GM10266 (cell line): Measurements from ENCODE around the gene IL24.

Experiments
- DNase-seq: peaks from one replicate; pipeline ENCODE4 v3.0.0; 2012; ENCODE audit errors: extremely low spot score
- TF ChIP-seq, protein P1 (sequence below): IDR thresholded peaks from 2 replicates; pipeline ENCODE4 v1.5.1; 2012; ENCODE audit warnings: mild to moderate bottlenecking, low read depth; ENCODE audit not compliant: control insufficient read depth, insufficient read depth; ENCODE audit errors: missing control alignments

The IL24 gene

DNA sequence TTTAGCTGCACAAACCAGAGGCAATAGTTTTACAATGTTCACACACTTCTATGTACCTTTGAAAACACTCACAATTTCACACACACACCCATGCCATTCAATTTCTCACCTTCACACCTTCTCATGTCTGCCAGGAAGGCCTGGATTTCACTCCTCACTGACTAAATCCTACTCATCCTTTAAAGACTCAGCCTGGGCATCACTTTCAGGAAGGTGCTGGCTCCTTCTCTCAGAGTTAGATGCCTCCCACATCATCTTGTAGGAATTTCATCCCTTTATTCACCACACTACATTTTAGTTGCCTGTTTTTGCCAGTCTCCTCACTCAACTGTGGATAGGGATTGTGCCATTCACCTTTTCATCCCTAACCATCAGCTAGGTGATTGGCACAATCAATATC, 29.5 kb upstream of the IL24 start:
- TF ChIP-seq, protein P1, sequence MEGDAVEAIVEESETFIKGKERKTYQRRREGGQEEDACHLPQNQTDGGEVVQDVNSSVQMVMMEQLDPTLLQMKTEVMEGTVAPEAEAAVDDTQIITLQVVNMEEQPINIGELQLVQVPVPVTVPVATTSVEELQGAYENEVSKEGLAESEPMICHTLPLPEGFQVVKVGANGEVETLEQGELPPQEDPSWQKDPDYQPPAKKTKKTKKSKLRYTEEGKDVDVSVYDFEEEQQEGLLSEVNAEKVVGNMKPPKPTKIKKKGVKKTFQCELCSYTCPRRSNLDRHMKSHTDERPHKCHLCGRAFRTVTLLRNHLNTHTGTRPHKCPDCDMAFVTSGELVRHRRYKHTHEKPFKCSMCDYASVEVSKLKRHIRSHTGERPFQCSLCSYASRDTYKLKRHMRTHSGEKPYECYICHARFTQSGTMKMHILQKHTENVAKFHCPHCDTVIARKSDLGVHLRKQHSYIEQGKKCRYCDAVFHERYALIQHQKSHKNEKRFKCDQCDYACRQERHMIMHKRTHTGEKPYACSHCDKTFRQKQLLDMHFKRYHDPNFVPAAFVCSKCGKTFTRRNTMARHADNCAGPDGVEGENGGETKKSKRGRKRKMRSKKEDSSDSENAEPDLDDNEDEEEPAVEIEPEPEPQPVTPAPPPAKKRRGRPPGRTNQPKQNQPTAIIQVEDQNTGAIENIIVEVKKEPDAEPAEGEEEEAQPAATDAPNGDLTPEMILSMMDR, result no peak

DNA sequence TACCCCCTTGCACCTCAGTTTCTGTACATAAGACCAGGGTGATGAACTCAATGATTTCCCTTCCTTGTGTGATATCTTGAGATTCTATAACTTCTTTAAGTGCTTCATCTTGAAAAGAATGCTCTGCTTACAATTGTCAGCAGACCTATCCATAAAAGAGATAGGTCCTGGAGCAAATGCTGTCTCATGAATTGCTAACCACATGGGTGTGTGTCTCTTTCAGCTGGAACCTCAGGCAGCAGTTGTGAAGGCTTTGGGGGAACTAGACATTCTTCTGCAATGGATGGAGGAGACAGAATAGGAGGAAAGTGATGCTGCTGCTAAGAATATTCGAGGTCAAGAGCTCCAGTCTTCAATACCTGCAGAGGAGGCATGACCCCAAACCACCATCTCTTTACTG, 29.0 kb upstream of the IL24 start:
- DNase-seq, result no peak
- TF ChIP-seq, protein P1, result no peak

More for the DNA sequence above, 29.5 kb upstream of the IL24 start:
- no peak for DNase-seq

DNA sequence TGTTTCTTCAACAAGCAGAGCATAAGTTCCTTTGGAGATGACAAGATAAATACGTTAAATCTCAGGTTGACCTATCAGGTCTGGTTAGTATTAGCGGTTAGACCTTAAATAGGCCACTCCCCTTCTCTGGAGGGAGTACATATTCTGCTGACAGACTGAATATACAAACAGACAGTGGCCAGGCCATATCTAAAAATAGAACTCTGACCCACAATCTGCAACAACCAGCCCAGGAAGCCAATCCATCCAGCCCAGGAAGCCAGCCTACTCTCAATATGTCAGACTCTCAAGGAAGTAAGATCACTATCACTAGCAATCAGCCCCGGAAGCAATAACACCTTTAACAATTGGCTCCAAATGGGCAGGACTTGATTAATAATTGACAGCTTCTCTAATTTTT, 25.1 kb upstream of the IL24 start:
- TF ChIP-seq, protein P1, result no peak
- no peak for DNase-seq

DNA sequence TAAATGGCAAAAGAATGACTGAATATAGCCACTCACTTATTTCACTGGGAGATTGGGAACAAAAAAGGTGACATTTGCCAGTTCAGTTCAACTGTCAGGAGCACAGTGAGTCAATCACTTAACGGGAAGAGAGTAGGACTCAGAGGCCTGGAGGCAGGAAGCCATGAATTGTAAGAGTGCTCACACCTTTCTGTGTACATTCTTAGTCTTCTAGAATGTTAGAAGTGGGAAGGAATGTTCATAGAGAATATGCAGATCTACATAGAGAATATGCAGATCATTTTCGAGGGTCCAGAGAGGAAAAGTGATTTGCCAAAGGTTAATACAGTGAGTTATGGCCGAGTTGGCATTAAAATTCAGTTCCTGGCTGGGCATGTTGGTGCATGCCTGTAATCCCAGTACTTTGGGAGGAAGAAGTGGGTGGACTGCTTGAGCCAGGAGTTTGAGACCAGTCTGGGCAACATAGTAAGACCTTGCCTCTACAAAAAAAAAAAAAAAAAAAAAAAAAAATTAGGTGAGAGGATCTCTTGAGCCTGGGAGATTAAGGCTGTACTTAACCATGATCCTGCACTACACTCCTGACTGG, 23.5 kb upstream of the IL24 start:
- TF ChIP-seq, protein P1, result no peak
- no peak for DNase-seq

DNA sequence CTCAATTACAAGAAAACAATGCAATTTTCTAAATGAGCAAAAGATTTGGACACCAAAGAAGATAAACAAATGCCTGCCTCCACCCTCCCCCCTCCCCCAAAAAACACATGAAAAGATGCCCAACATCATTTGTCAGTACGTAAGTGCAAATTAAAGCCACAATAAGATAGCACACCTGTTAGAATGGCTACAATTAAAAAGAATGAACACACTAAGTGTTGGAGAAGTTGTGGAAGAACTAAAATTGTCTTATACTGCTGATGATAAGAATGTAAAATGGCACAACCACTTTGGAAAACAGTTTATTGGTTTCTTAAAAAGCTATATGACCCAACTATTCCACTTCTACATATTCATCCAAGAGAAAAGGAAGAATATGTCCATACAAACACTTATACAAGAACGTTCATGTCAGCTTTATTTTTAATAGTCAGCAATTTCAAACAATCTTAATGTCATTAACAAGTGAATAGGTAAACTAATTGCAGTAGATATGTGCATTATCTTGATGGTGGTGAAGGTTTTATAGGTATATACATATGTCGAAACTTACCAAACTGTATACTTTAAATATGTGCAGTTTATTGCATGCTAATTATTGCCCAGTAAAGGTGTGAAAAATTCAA, 21.4 kb upstream of the IL24 start:
- DNase-seq, result no peak
- TF ChIP-seq, protein P1, result no peak

DNA sequence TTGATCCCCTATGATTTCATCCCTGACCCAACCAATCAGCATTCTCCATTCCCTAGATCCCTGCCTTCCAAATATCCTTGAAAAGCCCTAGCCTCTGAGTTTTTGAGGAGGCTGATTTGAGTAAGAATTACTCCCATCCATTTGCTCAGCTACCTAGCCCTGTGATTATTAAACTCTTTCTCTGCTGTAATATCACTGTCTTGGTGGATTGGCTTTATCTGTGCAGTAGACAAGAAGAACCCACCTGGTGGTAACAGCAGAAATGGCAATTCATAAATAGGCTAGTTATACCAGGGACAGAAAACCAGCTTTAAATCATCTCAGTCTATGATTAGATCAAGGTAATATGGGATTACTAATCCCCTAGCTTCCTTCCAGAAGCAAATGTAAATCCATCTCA, 18.8 kb upstream of the IL24 start:
- no peak for DNase-seq
- TF ChIP-seq, protein P1, result no peak

DNA sequence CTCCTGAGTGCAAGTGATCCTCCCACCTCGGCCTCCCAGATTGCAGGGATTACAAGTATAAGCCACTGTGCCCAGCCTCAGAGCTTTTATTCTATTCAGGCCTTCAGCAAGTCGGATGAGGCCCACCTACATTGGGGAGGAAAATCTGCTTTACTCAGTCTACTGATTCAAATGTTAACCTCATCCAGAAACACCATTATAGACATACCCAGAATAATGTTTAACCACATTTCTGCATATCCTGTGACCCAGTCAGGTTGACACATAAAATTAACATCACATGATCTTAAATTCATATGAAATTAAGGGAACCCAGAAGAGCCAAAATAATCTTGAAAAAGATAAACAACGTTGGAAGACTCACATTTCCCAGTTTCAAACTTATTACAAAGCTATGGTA, 16.9 kb upstream of the IL24 start:
- DNase-seq, result no peak
- TF ChIP-seq, protein P1, result no peak
